HG02943 (cell line): Measurements from ENCODE around the gene DPYD.

ENCODE experiments used
- ATAC-seq: cut with Tn5 transposase; IDR thresholded peaks from one replicate; pipeline ENCODE4 v1.9.1; 2021; ENCODE audit warnings: mild to moderate bottlenecking, low read depth, moderate library complexity; ENCODE audit not compliant: unreplicated experiment

The DPYD gene

DNA sequence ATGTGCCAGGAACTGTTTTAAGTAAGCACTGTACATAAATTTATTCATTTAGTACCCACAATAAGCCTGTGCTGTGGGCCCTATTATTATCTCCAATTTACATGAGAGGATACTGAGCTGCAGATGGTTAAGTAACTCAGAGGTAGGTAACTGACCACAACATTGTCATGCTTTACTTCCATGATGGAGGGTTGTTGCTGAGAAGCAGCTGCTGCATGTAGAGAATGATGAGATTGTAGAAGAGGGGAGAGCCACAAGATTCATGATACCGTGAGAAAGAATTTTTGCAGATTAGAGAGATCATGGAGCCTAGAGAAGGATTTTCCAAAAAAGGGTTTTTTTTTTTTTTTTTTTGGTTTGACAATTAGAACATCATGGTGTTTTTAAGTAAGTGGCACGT is 886.2 kb downstream of the DPYD start:
- ATAC-seq = no peak

DNA sequence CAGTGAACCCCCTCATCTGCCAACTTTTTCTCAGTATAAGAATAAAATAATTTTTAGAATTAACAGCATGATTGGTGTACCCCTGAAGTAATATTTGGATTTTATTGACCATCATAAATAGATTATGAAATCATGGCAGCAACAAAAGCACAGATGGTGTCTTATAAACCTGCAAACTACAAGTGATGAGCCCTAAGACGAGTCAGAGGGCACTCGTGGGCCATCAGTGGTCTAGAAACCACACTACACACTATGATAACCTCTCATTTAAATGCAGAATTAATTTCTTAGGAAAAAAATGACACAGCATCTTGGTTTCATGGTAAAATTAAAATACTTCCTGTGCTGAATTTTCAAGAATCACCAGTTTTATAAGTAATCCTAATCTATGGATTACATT is 886.9 kb downstream of the DPYD start:
- ATAC-seq = no peak
